CD14-positive monocyte (primary cell): ENCODE results near the gene KMT2A. TPM values are rescaled to one million over a fixed set of nuclear protein-coding genes. Genes with fewer than 3 reads are reported as not detected.
"Not testable (repeated sequence)": the region's sequence is repeated elsewhere in the genome, so short reads cannot be mapped to it uniquely, and the experiment has no call there.

ENCODE experiments used
- DNase-seq, 3 donors: peaks; one replicate each; pipeline ENCODE4 v3.0.0-alpha.2; 2011 to 2022
- H2AFZ ChIP-seq: 2 replicates; pipeline ENCODE4 v1.6.0; 2012; ENCODE audit warnings: mild to moderate bottlenecking, low read depth, low read length, inconsistent platforms; ENCODE audit not compliant: insufficient read depth, poor library complexity, severe bottlenecking
- H3K27ac ChIP-seq, 2 donors: 1 replicate in 1 of 2; 2 replicates in 1 of 2; pipeline ENCODE4 v1.5.1; 2012 to 2013; ENCODE audit warnings: low read length in 2 of 2, control low read depth in 1 of 2, inconsistent platforms in 1 of 2, low read depth in 1 of 2, mild to moderate bottlenecking in 1 of 2
- H3K27me3 ChIP-seq, 2 donors: one replicate each; pipeline versions ENCODE4 v1.6.0 to v1.6.1; 2011 to 2013; ENCODE audit warnings: low read length in 2 of 2; ENCODE audit not compliant: control insufficient read depth in 2 of 2, insufficient read depth in 2 of 2
- H3K36me3 ChIP-seq, 2 donors: replicated peaks in 1 of 2; 1 replicate in 1 of 2; 2 replicates in 1 of 2; pipeline versions ENCODE4 v1.5.1 to v1.6.1; 2012 to 2013; ENCODE audit warnings: low read length in 2 of 2, control low read depth in 1 of 2, inconsistent platforms in 1 of 2, mild to moderate bottlenecking in 1 of 2; ENCODE audit not compliant: insufficient read depth in 2 of 2, control insufficient read depth in 1 of 2
- H3K4me1 ChIP-seq, 2 donors: 1 replicate in 1 of 2; 2 replicates in 1 of 2; pipeline versions ENCODE4 v1.5.1 to v1.6.1; 2012 to 2013; ENCODE audit warnings: low read length in 2 of 2, control low read depth in 1 of 2, inconsistent platforms in 1 of 2, mild to moderate bottlenecking in 1 of 2, moderate library complexity in 1 of 2; ENCODE audit not compliant: insufficient read depth in 2 of 2, control insufficient read depth in 1 of 2
- H3K4me2 ChIP-seq: replicated peaks from 2 replicates; pipeline ENCODE3; 2012; ENCODE audit warnings: low read length, moderate library complexity, mild to moderate bottlenecking; ENCODE audit not compliant: poor library complexity, severe bottlenecking; ENCODE audit errors: extremely low read depth
- H3K4me3 ChIP-seq, 3 experiments: fragments of 200-600 bp in 1 of 3; sonication (generic) in 1 of 3; replicated peaks in 1 of 3; 1 replicate in 2 of 3; 2 replicates in 1 of 3; pipeline ENCODE4 v1.5.1; 2011 to 2013; ENCODE audit warnings: low read length in 3 of 3, mild to moderate bottlenecking in 3 of 3, control low read depth in 2 of 3, low read depth in 2 of 3, inconsistent platforms in 1 of 3, moderate library complexity in 1 of 3
- H3K79me2 ChIP-seq: 2 replicates; pipeline ENCODE4 v1.6.0; 2012; ENCODE audit warnings: mild to moderate bottlenecking, control low read depth, inconsistent platforms, low read length, moderate library complexity; ENCODE audit not compliant: insufficient read depth
- H3K9ac ChIP-seq: 2 replicates; pipeline ENCODE4 v1.6.0; 2017; ENCODE audit warnings: low read length, mild to moderate bottlenecking; ENCODE audit not compliant: insufficient read depth, poor library complexity, severe bottlenecking
- H3K9me3 ChIP-seq, 2 donors: replicated peaks in 1 of 2; 1 replicate in 1 of 2; 2 replicates in 1 of 2; pipeline versions ENCODE4 v1.5.1 to v1.6.1; 2012 to 2013; ENCODE audit warnings: low read length in 2 of 2, control low read depth in 1 of 2; ENCODE audit not compliant: control insufficient read depth in 1 of 2, insufficient read depth in 1 of 2
- H4K20me1 ChIP-seq: 2 replicates; pipeline ENCODE4 v1.6.0; 2012; ENCODE audit warnings: mild to moderate bottlenecking, low read length, control low read depth, moderate library complexity; ENCODE audit not compliant: insufficient read depth
- H3K27ac Mint-ChIP-seq, 7 donors: one replicate each; pipeline ENCODE4 v1.8.0; 2020; ENCODE audit warnings: mild to moderate bottlenecking in 7 of 7, mixed read lengths in 7 of 7, moderate library complexity in 6 of 7, inconsistent platforms in 2 of 7
- H3K27me3 Mint-ChIP-seq, 3 donors: one replicate each; pipeline ENCODE4 v1.8.0; 2021 to 2022; ENCODE audit warnings: low read depth in 3 of 3, mild to moderate bottlenecking in 3 of 3, mixed read lengths in 3 of 3, moderate library complexity in 3 of 3, inconsistent platforms in 1 of 3
- H3K36me3 Mint-ChIP-seq, 2 donors: one replicate each; pipeline ENCODE4 v1.8.0; 2020; ENCODE audit warnings: mixed read lengths in 2 of 2, inconsistent platforms in 1 of 2, mild to moderate bottlenecking in 1 of 2
- H3K4me1 Mint-ChIP-seq: one replicate; pipeline ENCODE4 v1.8.0; 2020; ENCODE audit warnings: mild to moderate bottlenecking, mixed read lengths
- H3K4me3 Mint-ChIP-seq, 2 donors: one replicate each; pipeline ENCODE4 v1.8.0; 2020; ENCODE audit warnings: mild to moderate bottlenecking in 2 of 2, mixed read lengths in 2 of 2, moderate library complexity in 1 of 2
- H3K9me3 Mint-ChIP-seq, 7 donors: one replicate each; pipeline ENCODE4 v1.8.0; 2020 to 2022; ENCODE audit warnings: mixed read lengths in 7 of 7, mild to moderate bottlenecking in 6 of 7, moderate library complexity in 6 of 7, inconsistent platforms in 2 of 7
- WGBS: methylation state at CpG from one replicate; pipeline ENCODE4 v1.1.5; 2013; ENCODE audit warnings: missing lambda C conversion rate; ENCODE audit not compliant: insufficient coverage; 5-methylcytosine and 5-hydroxymethylcytosine counted together
- intact Hi-C, 2 donors: fragments of 100-400 bp; cut with micrococcal nuclease; formaldehyde crosslinking; loops; one replicate each; pipeline versions ENCODE4 v1.15.0 to v1.15.1; 2023
- polyA plus RNA-seq, 3 donors: library from polyadenylated mRNA; depleted of rRNA in 1 of 3; unstranded in 2 of 3; stranded (reverse) in 1 of 3; fragments of 300-500 nt in 2 of 3; fragments of >200 nt in 1 of 3; fragmentation: Illumina TruSeq in 2 of 3; gene quantifications; 1 replicate in 2 of 3; 2 replicates in 1 of 3; pipeline ENCODE4 v1.2.3, GENCODE V29; 2012 to 2021
- TF ChIP-seq, protein P1 (sequence below): fragments of 200-600 bp; IDR thresholded peaks from one replicate; pipeline ENCODE4 v1.8.0; 2022; ENCODE audit warnings: antibody characterized with exemption, mild to moderate bottlenecking

The KMT2A gene
- polyA plus RNA-seq, 3 donors = 3.3 to 21.7 (median 3.5) TPM

DNA sequence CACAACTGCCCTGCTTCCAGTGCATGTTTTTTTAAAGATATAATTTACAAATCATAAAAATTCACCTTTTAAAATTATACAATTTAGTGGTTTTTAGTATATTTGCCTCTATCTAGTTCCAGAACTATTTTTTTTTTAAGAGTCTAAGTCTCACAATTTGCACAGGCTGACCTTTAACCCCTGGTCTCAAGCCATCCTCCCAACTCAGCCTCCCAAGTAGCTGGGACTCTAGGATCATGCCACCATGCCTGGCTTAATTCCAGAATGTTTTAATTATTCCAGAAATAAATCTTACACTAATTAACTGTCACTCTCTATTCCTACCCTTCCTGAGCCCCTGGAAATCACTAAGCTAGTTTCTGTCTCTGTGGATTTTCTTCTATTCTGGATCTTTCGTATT lies 134.5 kb downstream of the KMT2A start:
- TF ChIP-seq, protein P1, sequence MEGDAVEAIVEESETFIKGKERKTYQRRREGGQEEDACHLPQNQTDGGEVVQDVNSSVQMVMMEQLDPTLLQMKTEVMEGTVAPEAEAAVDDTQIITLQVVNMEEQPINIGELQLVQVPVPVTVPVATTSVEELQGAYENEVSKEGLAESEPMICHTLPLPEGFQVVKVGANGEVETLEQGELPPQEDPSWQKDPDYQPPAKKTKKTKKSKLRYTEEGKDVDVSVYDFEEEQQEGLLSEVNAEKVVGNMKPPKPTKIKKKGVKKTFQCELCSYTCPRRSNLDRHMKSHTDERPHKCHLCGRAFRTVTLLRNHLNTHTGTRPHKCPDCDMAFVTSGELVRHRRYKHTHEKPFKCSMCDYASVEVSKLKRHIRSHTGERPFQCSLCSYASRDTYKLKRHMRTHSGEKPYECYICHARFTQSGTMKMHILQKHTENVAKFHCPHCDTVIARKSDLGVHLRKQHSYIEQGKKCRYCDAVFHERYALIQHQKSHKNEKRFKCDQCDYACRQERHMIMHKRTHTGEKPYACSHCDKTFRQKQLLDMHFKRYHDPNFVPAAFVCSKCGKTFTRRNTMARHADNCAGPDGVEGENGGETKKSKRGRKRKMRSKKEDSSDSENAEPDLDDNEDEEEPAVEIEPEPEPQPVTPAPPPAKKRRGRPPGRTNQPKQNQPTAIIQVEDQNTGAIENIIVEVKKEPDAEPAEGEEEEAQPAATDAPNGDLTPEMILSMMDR = no peak
- no peaks in the 10 kb centered on the region for H3K9me3 Mint-ChIP-seq
- Histone ChIP-seq H3K36me3 (peaks cover 0 to 6% of the 10 kb centered on the region in 2 donors), H4K20me1 (peaks cover 23% of the 10 kb centered on the region), H3K9me3 (no peaks in the 10 kb centered on the region), H3K27me3 (no peaks in the 10 kb centered on the region), H3K4me1 (peaks cover 16 to 33% of the 10 kb centered on the region in 2 donors), H3K4me2 (no peak overlapping the region), H3K79me2 (peaks cover 40% of the 10 kb centered on the region), H3K9ac (no peak overlapping the region), H3K27ac (no peak overlapping the region), H3K4me3 (no peak overlapping the region), H2AFZ (no peak overlapping the region)
- H3K27ac Mint-ChIP-seq = no peak overlapping the region
- no peak overlapping the region for H3K4me3 Mint-ChIP-seq
- intact Hi-C loops = no loop called here
- H3K27me3 Mint-ChIP-seq = no peaks in the 10 kb centered on the region
- no peak for DNase-seq
- WGBS = no CpG with 5 or more reads among the region's 1 CpG
- H3K4me1 Mint-ChIP-seq = peaks cover 34% of the 10 kb centered on the region
- H3K36me3 Mint-ChIP-seq = peaks cover 0 to 3% of the 10 kb centered on the region in 2 donors

DNA sequence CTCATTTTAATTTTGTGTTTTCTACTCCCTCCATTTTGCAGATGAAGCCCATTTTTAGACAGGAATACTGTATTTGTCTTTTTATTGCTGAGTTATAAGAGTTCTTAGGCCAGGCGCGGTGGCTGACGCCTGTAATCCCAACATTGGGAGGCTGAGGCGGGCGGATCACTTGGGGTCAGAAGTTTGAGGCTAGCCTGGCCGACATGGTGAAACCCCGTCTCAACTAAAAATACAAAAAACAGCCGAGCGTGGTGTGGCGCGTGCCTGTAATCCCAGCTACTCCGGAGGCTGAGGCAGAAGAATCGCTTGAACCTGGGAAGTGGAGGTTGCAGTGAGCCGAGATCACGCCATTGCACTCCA lies 135.4 kb downstream of the KMT2A start:
- DNase-seq, H3K9me3 Mint-ChIP-seq, H3K27me3 Mint-ChIP-seq, H3K27me3 ChIP-seq, intact Hi-C loops, H3K9me3 ChIP-seq, H3K36me3 ChIP-seq, H3K36me3 Mint-ChIP-seq: not testable (repeated sequence)
- Histone ChIP-seq H3K9ac (peak overlapping the region; percentile 100), H3K4me2 (peak overlapping the region; percentile 94), H2AFZ (peak overlapping the region; percentile 91), H3K27ac (peak overlapping the region; percentile 89 to 99), H3K79me2 (peaks cover 49% of the 10 kb centered on the region), H3K4me3 (peak overlapping the region; percentile 84 to 99 (median 87)), H4K20me1 (peaks cover 32% of the 10 kb centered on the region), H3K4me1 (peaks cover 16 to 33% of the 10 kb centered on the region in 2 donors)
- H3K4me1 Mint-ChIP-seq = peaks cover 38% of the 10 kb centered on the region
- 4% methylated on average over 4 of the region's 15 CpGs for WGBS
- peak overlapping the region; percentile 94 to 97 for H3K4me3 Mint-ChIP-seq
- H3K27ac Mint-ChIP-seq = peak overlapping the region; percentile 63 to 98 (median 95)
